ENCODE data around the gene BCCIP. TPM values are rescaled to one million over a fixed set of nuclear protein-coding genes. Genes with fewer than 3 reads are reported as not detected.

The BCCIP gene
- 100 to 1,000 TPM; 106 to 115 TPM for total RNA-seq

GRCh38 chr10:125822878-125823662, at the start of gene BCCIP, which contains the start of gene UROS:
BCCIP (plus strand) TSS chr10:125823546; CDS start chr10:125823558, 12 bp downstream.
UROS (minus strand) TSS chr10:125823258; CDS start chr10:125816499, 6,759 bp downstream.
- intact Hi-C loops (cut with DNase I, micrococcal nuclease) = loop anchor here (1.0 to 5.0 kb wide), 5 partner anchors 73 to 1361 kb away; partner anchors contain the start of genes EDRF1 (in 2 of the 2), ABRAXAS2 (in 1 of the 2), FANK1 (in 1 of the 2) and LHPP (in 1 of the 2)
- POLR2A ChIA-PET = interaction anchor here (0.6 to 1.3 kb wide), 2 partner anchors 104 to 1085 kb away, joined by 3 read pairs; partner anchors contain the start of gene EDRF1
- H3K27me3 Mint-ChIP-seq = no peaks in the 10 kb centered on the region
- H3K27ac Mint-ChIP-seq = peak within 1 kb of the TSS; percentile 27
- peaks cover 42% of the 10 kb centered on the region for H3K4me1 Mint-ChIP-seq
- peak within 1 kb of the TSS; percentile 68 for H3K4me3 Mint-ChIP-seq
- no peaks in the 10 kb centered on the region for H3K9me3 Mint-ChIP-seq (ENCODE audit: low read depth)
- peaks cover 17% of the 10 kb centered on the region for H3K36me3 Mint-ChIP-seq (ENCODE audit: low read depth)
- ATAC-seq (peak; percentile 87), DNase-seq (peak; percentile 94)
- CTCF ChIA-PET = no interaction called here

DNA sequence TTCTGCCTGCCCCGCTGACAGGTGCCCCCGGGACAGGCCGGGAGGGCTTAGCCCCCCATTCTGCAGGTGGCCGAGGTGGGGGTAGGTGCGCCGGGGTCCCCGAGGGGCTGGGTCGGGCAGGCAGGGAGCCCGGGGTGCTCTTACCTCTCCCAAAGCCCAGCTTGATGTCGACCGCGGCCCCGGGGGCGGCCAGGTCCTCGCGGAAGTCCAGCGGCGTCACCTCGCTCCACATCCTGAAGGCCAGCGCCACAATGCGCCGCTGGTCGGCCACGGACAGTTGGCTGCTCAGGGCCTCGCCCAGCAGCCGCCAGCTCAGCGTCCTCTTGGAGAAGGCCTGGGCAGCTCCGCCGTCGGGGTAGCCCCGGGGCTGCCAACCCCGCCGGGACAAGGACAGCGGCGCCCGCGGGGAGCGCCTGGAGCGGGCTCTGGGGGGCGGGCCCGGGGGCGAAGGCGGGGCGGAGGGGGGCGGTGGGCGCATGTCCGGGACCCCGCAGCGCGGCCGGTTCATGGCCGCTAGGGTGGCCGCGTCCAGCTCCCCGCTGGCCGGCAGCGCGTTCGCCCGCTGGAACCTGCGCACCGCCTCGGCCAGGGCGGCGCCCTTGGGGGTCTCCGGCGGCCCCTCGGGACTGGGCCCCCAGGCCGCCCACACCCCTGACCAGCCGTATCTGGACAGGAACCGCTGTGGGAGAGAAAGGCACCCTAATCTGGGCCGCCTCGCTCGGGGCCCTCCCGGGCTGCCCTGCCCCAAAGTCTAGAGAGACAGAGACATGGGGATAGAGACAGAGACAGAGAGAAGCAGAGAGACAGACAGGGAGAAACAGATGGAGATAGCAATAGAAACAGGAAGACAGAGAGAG, 49.4 kb upstream of the BCCIP start:
- H3K4me1 Mint-ChIP-seq = no peaks in the 10 kb centered on the region
- DNase-seq (no peak), ATAC-seq (no peak)
- H3K9me3 Mint-ChIP-seq (ENCODE audit: low read depth) = no peaks in the 10 kb centered on the region
- ChIA-PET POLR2A (no interaction called here), CTCF (no interaction called here)
- no peaks in the 10 kb centered on the region for H3K27me3 Mint-ChIP-seq
- intact Hi-C loops (cut with DNase I, micrococcal nuclease) = no loop called here
- H3K27ac Mint-ChIP-seq = no peak overlapping the region
- H3K36me3 Mint-ChIP-seq (ENCODE audit: low read depth) = peaks cover 4% of the 10 kb centered on the region
- H3K4me3 Mint-ChIP-seq = no peak overlapping the region

- ATAC-seq (no peak), DNase-seq (no peak)
- H3K4me1 Mint-ChIP-seq = no peaks in the 10 kb centered on the region
- ChIA-PET CTCF (no interaction called here), POLR2A (no interaction called here)
- no peak overlapping the region for H3K27ac Mint-ChIP-seq
- no peaks in the 10 kb centered on the region for H3K9me3 Mint-ChIP-seq (ENCODE audit: low read depth)
- H3K27me3 Mint-ChIP-seq = no peaks in the 10 kb centered on the region
- no peak overlapping the region for H3K4me3 Mint-ChIP-seq
- no peaks in the 10 kb centered on the region for H3K36me3 Mint-ChIP-seq (ENCODE audit: low read depth)
- intact Hi-C loops (cut with DNase I, micrococcal nuclease) = no loop called here
Observed at GRCh38 chr10:125774581-125775191, 48.7 kb upstream of the BCCIP start.

GRCh38 chr10:125775491-125776106, 47.7 kb upstream of the BCCIP start, which contains the start of gene MMP21:
MMP21 (minus strand) TSS chr10:125775821; CDS start chr10:125775821, 0 bp downstream.
- no peak for ATAC-seq
- Mint-ChIP-seq H3K4me3 (no peak within 1 kb of the TSS), H3K27me3 (no peaks in the 10 kb centered on the region), H3K4me1 (no peaks in the 10 kb centered on the region), H3K9me3 (ENCODE audit: low read depth) (no peaks in the 10 kb centered on the region), H3K36me3 (ENCODE audit: low read depth) (no peaks in the 10 kb centered on the region), H3K27ac (no peak within 1 kb of the TSS)
- CTCF ChIA-PET = no interaction called here
- POLR2A ChIA-PET = no interaction called here
- no peak for DNase-seq
- intact Hi-C loops (cut with DNase I, micrococcal nuclease) = no loop called here

DNA sequence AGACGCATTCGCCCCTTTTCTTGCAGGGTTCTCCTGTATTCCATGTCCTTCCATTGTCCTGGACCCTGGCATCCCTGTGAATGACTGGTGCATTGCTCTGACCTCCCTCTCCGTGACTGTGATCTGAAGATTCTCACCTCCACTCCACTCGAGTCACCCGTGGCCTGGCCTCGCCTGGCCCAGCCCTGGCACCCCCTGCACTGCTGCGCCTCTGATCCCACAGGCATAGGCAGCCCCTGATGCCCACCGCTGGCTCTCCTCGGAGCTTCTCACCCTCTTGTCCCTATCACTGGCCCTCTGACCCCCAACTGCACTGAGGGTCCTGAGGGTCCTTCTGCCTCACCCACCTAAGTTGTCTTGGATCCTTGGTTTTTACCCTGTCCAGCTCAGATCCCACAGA, 45.5 kb upstream of the BCCIP start:
- no peak overlapping the region for H3K27ac Mint-ChIP-seq
- ATAC-seq (no peak), DNase-seq (no peak)
- POLR2A ChIA-PET = no interaction called here
- CTCF ChIA-PET = no interaction called here
- no peaks in the 10 kb centered on the region for H3K4me1 Mint-ChIP-seq
- H3K9me3 Mint-ChIP-seq (ENCODE audit: low read depth) = no peaks in the 10 kb centered on the region
- no peaks in the 10 kb centered on the region for H3K36me3 Mint-ChIP-seq (ENCODE audit: low read depth)
- intact Hi-C loops (cut with DNase I, micrococcal nuclease) = no loop called here
- no peaks in the 10 kb centered on the region for H3K27me3 Mint-ChIP-seq
- H3K4me3 Mint-ChIP-seq = no peak overlapping the region

- CTCF ChIA-PET = no interaction called here
- Mint-ChIP-seq H3K4me1 (no peaks in the 10 kb centered on the region), H3K27ac (no peak overlapping the region), H3K27me3 (no peaks in the 10 kb centered on the region), H3K36me3 (ENCODE audit: low read depth) (no peaks in the 10 kb centered on the region), H3K9me3 (ENCODE audit: low read depth) (no peaks in the 10 kb centered on the region), H3K4me3 (no peak overlapping the region)
- DNase-seq (no peak), ATAC-seq (no peak)
- intact Hi-C loops (cut with DNase I, micrococcal nuclease) = no loop called here
- POLR2A ChIA-PET = no interaction called here
Observed at GRCh38 chr10:125778556-125778955, 44.8 kb upstream of the BCCIP start.

- CTCF ChIA-PET = no interaction called here
- POLR2A ChIA-PET = no interaction called here
- H3K4me1 Mint-ChIP-seq = no peaks in the 10 kb centered on the region
Observed at GRCh38 chr10:125779403-125780327, 43.7 kb upstream of the BCCIP start.

DNA sequence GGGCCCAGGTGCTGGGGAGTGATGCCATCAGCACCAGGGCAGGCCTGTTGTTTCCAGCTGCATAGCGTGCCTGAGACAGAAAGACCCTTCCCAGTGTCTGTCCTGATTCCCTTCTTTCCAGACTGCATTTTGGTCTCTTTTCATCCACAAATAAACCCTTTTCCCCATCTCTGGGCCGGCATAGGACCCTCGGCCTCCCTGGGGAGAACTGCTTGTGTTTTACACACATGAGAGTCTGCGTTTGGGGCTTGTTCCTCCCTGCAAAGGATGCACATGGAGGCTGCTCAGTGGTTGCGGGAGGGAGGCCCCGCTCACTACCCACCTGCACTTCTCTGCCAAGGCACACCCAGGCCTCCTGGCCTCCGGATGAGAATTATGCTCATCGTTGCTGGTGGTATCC, 42.0 kb upstream of the BCCIP start:
- DNase-seq (no peak), ATAC-seq (no peak)
- Mint-ChIP-seq H3K4me3 (no peak overlapping the region), H3K27ac (no peak overlapping the region), H3K36me3 (ENCODE audit: low read depth) (no peaks in the 10 kb centered on the region), H3K27me3 (no peaks in the 10 kb centered on the region), H3K4me1 (no peaks in the 10 kb centered on the region), H3K9me3 (ENCODE audit: low read depth) (no peaks in the 10 kb centered on the region)
- ChIA-PET CTCF (no interaction called here), POLR2A (no interaction called here)
- intact Hi-C loops (cut with DNase I, micrococcal nuclease) = no loop called here

More at GRCh38 chr10:125779403-125780327, 43.7 kb upstream of the BCCIP start:
- no peaks in the 10 kb centered on the region for H3K36me3 Mint-ChIP-seq (ENCODE audit: low read depth)
- DNase-seq (no peak), ATAC-seq (no peak)
- intact Hi-C loops (cut with DNase I, micrococcal nuclease) = no loop called here
- no peaks in the 10 kb centered on the region for H3K9me3 Mint-ChIP-seq (ENCODE audit: low read depth)
- no peaks in the 10 kb centered on the region for H3K27me3 Mint-ChIP-seq
- H3K4me3 Mint-ChIP-seq = no peak overlapping the region
- no peak overlapping the region for H3K27ac Mint-ChIP-seq

DNA sequence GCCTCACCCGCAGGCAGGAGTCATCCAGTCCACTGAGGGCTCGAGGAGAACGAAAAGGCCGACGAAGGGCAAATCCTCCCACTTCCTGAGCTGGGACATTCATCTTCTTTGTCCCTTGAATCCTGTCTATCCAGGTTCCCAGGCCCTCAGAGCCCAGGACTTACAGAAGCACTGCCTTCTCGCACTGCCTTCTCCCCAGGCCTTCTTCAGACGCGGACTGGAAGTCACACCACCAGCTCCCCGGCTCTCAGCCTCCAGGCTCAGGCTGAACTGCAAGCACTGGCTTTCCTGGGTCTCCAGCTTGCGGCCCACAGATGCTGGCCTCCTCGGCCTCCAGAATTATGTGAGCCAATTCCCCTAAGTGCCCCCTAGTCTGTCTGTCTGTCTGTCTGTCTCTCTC, 41.3 kb upstream of the BCCIP start:
- ATAC-seq (no peak), DNase-seq (no peak)
- CTCF ChIA-PET = no interaction called here
- intact Hi-C loops (cut with DNase I, micrococcal nuclease) = no loop called here
- Mint-ChIP-seq H3K9me3 (ENCODE audit: low read depth) (no peaks in the 10 kb centered on the region), H3K4me1 (peaks cover under 1% of the 10 kb centered on the region), H3K4me3 (no peak overlapping the region), H3K27me3 (no peaks in the 10 kb centered on the region), H3K27ac (no peak overlapping the region), H3K36me3 (ENCODE audit: low read depth) (no peaks in the 10 kb centered on the region)
- POLR2A ChIA-PET = no interaction called here

DNA sequence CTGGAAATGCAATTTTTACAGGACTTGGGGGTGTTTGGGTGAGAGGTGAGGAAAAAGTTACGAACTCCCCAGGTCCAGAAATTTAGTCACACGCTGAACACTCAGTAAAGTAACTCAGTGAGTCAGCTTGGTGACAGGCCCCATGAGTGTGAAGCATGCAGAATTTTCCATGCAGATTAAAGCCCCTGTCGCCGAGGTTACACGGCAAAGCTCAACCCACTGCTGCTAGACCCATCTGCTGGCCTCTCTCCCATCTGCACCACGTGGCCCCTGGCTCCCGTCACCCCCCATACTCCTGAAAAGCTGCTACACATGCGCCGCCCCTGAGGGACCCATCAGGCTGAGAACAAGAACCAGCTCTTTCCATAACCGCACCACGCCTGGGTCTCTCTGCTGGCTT, 40.7 kb upstream of the BCCIP start:
- CTCF ChIA-PET = no interaction called here
- Mint-ChIP-seq H3K27me3 (no peaks in the 10 kb centered on the region), H3K9me3 (ENCODE audit: low read depth) (no peaks in the 10 kb centered on the region), H3K4me3 (no peak overlapping the region), H3K36me3 (ENCODE audit: low read depth) (no peaks in the 10 kb centered on the region), H3K4me1 (peaks cover 4% of the 10 kb centered on the region), H3K27ac (no peak overlapping the region)
- no peak for DNase-seq
- POLR2A ChIA-PET = no interaction called here
- ATAC-seq = no peak
- intact Hi-C loops (cut with DNase I, micrococcal nuclease) = no loop called here
